ENCODE measurements around the gene CAV1. TPM values are rescaled to one million over a fixed set of nuclear protein-coding genes. Genes with fewer than 3 reads are reported as not detected.

Gene CAV1
- total and polyA plus RNA-seq, 2 experiments from 2014 or later: 16.0 to 21.1 TPM

GRCh38 chr7:116610210-116610609, 85.4 kb downstream of the CAV1 start:
- TF ChIP-seq CTCF (conservative IDR thresholded peaks at IDR 0.05; ENCODE audit: low read depth in 2 of 2): no peak
- no peak for TF ChIP-seq NANOG (IDR thresholded peaks at IDR 0.05; ENCODE audit: borderline replicate concordance)
- TF ChIP-seq EZH2phosphoT487 (IDR thresholded peaks at IDR 0.05; ENCODE audit: unreplicated experiment): no peak
- no peak for TF ChIP-seq ETS1 (IDR thresholded peaks at IDR 0.05)
- no peak for TF ChIP-seq POLR2AphosphoS5 (IDR thresholded peaks at IDR 0.05; ENCODE audit: low read depth)
- no peak for TF ChIP-seq CREB1 (CRISPR knock-in tag; IDR thresholded peaks at IDR 0.05; ENCODE audit: low read depth)
- no peak for TF ChIP-seq EZH2 (IDR thresholded peaks at IDR 0.05; ENCODE audit: low read depth, unreplicated experiment)
- TF ChIP-seq REST (IDR thresholded peaks at IDR 0.05; ENCODE audit: unreplicated experiment): no peak
- TF ChIP-seq STAT1 (IDR thresholded peaks at IDR 0.05; ENCODE audit: unreplicated experiment): no peak
- TF ChIP-seq ZNF462 (CRISPR knock-in tag; IDR thresholded peaks at IDR 0.05): no peak
- TF ChIP-seq JUNB (IDR thresholded peaks at IDR 0.05; ENCODE audit: unreplicated experiment): no peak
- TF ChIP-seq ZNF331 (CRISPR knock-in tag; IDR thresholded peaks at IDR 0.05; ENCODE audit: low read depth): no peak
- no peak for TF ChIP-seq ZNF114 (CRISPR knock-in tag; IDR thresholded peaks at IDR 0.05)
- DNase-seq (ENCODE audit: low spot score) (no peak), ATAC-seq (no peak)
- no peaks in the 10 kb centered on the region for H3K36me3 Mint-ChIP-seq (ENCODE audit: low read depth)
- Histone ChIP-seq H3K36me3 (ENCODE audit: insufficient read depth) (no peaks in the 10 kb centered on the region), H3F3A (replicated peaks; ENCODE audit: low read depth) (no peaks in the 10 kb centered on the region), H3K4me2 (no peak overlapping the region), H3K27ac (ENCODE audit: low read depth) (no peak overlapping the region), H3K9me2 (ENCODE audit: insufficient read depth) (no peaks in the 10 kb centered on the region), H3K79me2 (replicated peaks; ENCODE audit: insufficient read depth) (no peaks in the 10 kb centered on the region), H3K4me3 (no peak overlapping the region), H3K4me1 (ENCODE audit: insufficient read depth) (peaks cover 11% of the 10 kb centered on the region; the same call in 1 of the 2 replicates), H3K27me3 (ENCODE audit: insufficient read depth) (no peaks in the 10 kb centered on the region), H4K20me1 (replicated peaks; ENCODE audit: insufficient read depth) (no peaks in the 10 kb centered on the region), H2AFZ (0 out of 2 replicates have a peak overlapping the region, but pooled peaks have one; percentile 57)
- no peak overlapping the region for H3K27ac Mint-ChIP-seq
- no peaks in the 10 kb centered on the region for H3K27me3 Mint-ChIP-seq (ENCODE audit: insufficient read depth, low read depth, poor library complexity)
- H3K4me3 Mint-ChIP-seq: no peak overlapping the region
- H3K4me1 Mint-ChIP-seq: peaks cover 6% of the 10 kb centered on the region
- H3K9me3 Mint-ChIP-seq: no peaks in the 10 kb centered on the region
